GM19455 (cell line): ENCODE measurements around the gene GRM5.

ENCODE experiments used
- ATAC-seq: cut with Tn5 transposase; IDR thresholded peaks from one replicate; pipeline ENCODE4 v1.9.1; 2021; ENCODE audit not compliant: unreplicated experiment

The GRM5 gene

DNA sequence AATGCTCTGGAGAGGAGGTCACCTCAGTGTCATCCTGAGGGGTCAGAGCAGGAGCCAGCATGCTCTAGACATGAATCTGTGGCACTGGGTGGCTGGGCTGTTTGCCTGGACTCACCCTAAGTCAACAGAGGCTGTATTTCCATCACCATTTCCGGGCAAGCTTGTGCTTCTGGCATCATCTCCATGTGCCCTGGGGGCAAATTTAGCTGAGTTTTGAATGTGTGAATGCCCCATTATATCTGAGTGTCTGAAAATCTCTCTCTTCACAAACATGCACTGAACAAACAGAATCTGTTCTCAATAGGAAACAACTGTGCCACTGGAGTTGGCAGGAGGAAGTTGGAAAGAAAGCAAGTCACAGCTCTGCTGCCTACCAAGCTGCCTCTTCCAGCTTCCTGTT lies 356.2 kb downstream of the GRM5 start:
- ATAC-seq: no peak

DNA sequence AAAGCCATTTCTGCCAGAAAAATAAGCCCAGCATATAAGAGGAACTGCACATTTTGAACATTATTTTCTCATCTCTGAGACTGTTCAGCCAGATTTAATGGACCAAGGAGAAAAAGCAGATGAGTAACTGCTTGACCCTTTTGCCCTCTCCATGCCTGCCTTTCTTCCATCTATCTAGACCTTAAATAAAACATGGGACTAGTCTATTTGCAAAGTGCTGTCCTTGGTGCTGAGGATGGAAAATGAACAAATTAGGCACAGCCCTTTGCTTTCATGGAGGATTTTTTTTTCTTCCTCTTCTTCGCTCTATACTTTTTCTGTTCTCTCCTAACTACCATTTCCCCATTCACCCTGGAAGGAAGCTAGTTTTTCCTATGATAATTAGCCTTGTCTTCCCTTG lies 361.3 kb downstream of the GRM5 start:
- ATAC-seq: no peak

DNA sequence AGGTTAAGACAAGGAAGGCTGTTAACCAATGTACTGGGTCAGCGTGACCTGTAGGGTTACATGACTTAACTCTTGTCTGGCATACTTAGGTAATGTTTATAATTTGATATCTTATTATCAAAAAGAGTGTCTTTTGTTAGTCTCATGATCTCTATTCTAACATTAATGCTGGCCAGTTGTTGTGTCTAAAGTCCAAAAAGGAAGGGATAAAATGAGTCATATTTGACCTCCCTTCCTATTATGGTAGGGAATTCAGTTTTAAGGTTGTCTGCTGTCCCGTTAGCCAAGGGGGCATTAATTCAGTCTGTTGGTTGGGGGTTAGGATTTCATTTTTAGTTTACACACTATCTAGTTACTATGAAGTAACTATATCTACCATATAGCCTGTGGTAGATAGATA lies 364.0 kb downstream of the GRM5 start:
- ATAC-seq: no peak

DNA sequence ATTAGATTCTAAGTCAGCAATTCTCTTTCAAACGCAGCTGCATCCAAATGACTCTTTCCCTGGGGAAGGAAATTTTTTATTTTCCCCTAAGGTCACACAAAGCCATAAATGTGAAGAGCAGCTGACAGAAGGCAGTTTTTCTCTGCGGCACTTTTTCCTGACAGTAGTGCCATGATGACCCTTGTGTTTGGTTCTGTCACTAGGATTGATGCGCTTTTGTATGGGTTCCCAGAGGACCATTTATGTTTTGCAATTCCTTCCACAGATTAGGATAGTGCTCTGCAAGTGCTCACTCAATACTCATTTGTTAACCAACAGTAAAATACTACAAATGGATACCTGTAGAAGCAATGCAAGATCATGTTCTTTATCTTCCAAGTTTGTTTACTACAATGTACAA lies 368.6 kb downstream of the GRM5 start:
- no peak for ATAC-seq

DNA sequence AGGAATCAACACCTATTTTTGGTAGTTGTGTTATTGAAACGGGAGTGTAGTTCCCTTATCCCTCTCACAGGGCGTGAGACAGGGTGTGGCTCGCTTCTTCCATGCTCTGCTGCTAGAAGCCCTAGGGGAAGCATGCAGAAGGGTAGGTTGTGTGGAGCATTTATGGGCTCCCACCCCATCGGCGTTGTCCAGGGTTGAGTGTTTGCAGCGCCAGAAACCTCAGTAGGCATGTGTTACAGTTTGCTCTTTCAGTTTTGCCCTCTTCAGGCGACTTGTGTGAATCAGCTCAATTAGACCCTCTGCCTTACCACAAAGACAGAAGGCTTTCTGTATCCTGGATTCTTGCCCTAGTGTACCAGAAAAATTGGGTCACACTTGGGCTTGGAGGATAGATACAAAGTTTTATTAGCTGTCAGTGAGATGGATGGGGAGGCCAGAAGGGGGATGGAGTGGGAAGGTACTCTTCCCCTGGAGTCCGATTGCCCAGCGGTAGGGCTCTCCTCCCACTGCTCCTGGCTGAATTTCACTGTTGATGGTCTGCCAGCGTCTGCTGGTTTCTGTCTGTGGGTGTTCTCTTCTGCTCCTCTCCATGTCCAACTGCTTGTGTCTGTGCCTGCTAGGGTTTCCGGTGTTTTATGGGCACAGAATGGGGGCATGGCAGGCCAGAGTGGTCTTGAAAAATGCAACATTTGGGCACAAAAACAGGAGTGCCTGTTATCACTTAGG lies 369.9 kb downstream of the GRM5 start:
- ATAC-seq: no peak

DNA sequence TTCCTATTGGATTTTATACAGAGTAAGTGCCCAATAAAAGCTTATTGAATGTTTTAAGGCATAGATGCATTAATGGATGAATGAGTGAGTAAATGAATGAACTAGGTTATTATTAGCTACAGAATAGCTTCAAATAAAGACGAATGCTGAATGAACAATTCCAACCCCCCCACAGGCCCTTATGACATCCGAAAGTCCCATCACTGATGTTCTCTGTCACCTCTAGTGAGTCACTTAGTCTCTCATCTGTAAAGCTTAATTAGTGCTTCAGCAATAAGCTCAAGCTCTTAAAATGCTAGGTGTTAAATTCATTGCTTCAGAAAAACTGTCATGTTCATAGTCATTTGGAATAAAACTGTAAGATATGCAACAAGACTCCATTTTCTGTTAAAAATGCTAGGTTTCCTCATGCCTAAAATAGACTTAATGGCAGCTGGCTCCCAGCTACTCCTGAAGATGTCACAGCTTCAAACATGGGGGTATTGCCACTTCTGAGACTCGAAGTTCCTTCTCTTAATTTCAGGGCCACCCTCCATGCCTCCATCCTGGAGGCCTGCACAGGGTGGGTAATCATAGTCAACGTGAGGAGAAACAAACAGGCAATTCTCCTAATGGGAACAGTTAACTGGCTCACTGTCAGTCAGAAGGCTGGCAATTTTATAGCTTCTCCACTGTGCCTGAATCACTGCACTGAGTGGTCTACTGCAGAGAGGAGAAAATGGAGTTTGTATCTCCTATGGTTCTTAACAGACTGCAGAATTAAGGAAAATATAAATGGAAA lies 373.3 kb downstream of the GRM5 start:
- ATAC-seq: no peak

DNA sequence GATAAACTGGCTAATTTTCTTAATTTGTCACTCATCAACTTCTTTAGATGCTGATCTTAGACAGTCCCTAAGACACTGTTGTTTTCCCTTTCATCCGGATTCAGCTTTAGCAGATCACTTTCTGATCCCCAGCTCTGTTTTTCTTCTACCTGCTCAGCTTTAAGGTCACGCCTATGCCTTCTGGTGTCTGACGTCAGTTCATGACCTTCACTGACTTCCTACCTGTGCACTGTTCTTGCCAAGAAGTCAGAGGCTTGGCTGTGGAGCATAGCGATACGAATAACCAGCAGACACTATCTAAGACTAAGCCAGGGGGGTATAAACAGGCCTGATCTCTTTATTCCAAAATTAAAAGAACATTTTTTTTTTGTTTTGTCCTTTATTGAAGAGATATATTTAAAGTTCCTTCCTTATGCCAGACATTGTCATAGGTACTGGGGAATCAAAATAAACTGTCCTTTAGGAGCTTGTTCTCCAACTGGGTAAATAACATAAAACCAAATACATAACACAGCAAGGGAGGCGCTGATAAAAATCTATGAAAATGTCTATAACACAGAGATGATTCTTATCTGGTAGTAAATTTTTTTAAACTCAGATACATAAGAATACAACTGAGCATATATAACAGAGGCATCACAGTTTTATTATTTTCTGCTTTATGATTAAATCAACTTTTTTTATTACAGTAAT lies 376.1 kb downstream of the GRM5 start:
- no peak for ATAC-seq

DNA sequence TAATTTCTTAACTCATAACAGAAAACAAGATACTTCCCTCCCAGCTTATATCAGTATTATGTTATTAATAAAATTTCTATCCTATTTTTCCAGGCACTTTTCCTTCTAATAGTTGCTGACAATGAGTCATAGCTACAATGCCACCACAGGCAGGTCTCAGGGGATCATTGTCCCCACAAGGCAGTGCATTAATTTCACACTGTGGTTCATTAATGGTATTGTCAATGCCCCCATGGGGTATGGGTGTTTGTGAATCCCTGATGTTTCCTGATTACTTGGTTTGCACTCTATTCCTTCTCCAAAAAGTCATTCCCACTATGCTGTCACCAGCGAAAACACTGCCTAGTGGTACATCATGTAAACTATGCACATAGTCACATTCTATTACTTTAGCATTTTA lies 382.8 kb downstream of the GRM5 start:
- ATAC-seq: no peak

DNA sequence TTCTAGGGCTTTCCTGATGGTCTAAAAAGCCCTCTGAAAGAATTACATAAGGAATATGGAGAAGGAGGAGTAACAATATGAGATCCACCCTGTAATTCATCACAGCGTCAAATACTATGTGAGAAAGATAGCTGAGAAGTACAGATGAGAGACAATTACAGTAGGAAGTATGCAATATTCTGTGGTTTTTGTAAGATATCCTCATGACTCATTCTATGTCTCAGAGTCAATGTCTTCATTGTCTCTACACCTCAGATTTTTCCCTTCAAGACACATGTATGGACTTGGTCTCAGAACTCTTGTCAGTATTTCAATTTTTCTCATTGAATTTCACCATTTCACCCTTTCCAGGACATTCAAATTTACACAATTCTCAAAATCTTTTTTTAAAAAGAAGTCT lies 385.0 kb downstream of the GRM5 start:
- ATAC-seq: no peak

DNA sequence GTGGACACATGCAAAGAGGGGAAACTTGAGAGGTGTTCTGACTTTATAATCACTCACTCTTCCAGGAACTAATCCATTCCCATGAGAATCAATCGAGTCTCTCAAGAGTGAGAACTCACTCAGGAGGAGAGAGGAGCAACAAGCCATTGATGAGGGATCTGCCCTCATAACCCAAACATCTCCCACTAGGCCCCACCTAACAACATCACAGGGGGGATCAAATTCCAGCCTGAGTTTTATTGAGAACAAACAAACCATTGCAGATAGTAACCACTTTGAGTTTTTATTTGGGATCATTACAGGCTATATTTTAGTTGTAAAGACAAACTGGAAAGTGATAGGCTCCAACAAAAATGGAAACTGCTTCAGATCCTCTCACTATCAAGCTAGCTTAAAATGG lies 399.4 kb downstream of the GRM5 start:
- ATAC-seq: no peak

DNA sequence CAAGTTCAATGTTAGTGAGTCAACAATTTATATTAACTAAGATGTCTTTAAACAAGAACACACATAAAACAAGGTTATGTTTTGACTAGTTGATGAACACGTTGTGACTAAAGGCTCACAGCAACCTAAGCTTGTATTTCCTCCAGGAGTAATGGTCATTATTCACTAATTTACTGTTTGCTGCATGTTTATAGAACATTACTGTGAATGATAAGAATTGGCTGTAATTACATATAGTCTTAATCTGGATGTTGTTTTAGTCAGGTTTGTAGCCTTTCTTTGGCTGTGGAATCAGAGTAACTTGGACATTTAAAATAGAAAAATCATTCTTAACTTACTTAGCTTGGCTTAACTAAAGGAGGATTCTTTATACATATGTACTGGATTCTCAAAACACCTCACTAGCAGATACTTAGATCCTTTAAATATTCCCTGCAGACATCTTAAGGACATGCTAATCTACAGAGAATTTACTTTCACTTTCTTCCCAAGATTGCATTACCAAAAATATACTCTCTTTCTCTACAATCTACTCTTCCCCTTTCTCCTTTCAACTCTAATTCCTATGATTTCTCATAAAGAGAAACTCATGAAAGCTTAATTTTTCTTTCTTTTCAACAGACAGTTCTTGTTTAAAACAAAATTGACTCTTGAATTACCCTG lies 408.6 kb downstream of the GRM5 start:
- no peak for ATAC-seq

DNA sequence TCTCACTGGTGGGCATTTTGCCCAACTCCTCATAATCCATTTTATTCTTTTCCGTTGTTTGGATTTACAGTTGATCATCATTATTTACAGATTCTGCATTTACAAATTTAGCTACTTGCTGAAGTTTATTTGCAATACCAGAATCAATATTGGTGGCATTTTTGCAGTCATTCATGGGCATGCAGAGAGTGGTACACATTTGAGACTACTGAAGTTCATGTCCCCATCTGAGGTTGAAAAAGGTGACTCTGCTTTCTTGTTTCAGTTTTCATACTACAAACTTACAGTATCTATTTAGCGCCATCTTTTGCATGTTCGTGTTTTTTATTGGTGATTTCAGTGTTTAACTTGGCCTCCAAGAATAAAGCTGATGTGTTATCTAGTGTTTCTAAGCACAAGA lies 409.5 kb downstream of the GRM5 start:
- no peak for ATAC-seq

DNA sequence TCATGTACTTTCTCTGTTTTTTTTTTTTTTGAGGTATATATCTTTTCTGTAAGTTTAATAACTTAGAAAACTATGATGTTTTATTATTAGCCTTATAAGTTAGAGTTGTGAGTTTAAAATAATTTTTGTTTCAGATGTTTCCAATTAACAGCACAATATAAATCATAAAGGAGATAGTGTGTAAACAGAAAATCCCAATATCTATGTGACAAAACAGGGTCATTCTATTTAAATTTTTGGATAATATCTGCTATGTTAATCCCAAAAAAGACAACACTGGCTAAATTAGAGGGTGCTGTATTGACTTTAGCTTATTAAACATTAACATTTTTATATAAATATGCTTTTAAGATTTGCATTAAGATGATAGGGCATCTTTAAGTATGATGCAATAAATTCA lies 410.1 kb downstream of the GRM5 start:
- ATAC-seq: no peak

DNA sequence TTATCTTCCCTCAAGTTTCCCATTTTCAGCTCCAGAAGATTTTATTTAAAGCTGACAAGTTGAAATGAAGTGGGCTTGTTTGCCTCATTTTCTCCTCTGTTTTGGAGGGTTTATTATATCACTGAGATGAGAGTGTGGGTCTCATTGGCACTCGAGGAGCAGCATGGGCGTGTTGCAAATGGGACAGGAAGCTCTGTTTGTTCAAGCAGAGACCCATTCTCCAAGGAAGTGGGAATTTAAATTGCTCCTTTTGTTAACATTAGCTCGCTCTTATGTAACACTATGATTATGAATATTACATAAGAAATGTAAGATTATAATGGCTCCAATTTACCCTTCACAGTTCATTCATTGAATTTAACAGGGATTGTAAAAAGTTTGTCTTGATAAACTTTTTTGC lies 410.6 kb downstream of the GRM5 start:
- ATAC-seq: no peak

DNA sequence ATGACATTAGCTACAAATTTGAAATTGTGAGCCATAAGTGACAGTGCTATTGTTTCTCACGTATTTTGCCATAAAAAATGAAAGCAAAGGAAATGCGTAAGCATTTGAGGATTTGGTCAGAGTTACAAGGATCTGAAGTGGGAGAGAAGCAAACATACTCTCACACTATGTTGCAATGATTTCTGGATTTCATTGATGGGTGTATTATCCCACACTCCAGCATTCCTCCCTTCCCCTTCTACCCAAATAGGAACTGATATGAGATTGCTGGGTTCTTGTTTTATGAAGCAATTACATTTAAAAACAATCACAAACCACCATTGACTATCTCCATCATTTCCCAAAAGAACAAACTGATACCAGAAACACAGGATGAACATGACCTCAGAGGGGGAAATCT lies 414.2 kb downstream of the GRM5 start:
- ATAC-seq: no peak

DNA sequence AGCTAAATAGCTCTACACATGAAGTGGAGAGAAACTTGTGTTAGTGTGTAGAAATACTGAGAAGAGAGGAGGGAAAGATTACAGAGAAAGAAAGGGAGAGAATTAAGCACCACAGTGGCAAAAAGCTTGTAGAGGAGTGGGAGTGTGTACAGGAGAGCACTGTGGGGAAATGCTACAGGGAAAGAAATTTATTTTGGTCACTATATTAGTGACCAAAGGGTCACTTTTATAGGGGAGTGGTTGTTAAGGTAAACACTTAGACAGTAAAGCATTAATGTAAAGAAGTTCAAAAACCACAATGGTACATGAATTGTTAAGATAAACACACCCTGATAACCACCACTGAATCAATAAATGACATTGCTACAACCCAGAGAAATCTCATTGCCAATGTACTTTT lies 421.1 kb downstream of the GRM5 start:
- ATAC-seq: no peak

DNA sequence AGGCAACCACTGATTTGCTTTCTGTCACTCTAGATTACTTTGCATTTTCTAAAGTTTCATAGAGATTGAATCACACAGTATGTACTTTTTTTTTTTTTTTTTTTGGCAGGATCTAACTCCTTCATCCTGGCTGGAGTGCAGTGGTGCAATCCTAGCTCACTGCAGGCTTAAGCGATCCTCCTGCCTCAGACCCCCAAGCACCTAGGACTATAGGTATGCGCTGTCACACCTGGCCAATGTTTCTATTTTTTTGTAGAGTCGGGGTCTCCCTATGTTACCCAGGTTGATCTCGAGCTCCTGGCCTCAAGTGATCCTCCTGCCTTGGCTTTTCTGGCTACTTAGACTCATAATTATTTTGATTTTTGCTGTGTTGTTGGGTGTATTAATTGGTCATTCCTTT lies 433.6 kb downstream of the GRM5 start:
- no peak for ATAC-seq

DNA sequence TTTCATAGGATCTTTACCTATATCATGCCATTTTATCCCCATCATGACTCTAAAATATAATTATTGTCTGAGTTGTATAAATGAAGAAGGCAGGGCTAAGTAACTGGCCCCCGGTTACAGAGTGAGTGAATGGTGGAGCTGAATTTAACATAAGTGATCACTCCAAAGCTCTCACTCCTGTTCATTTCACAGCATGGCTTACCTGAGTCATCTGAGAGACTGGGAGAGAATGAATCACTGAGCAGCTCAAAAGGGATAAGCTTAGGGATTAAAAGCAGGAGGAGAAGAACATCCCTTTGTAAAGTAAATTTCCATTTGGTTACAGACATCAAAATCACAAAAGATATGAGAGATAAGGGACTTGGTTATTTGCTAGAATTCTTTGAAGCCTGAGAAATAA lies 434.3 kb downstream of the GRM5 start:
- ATAC-seq: no peak

DNA sequence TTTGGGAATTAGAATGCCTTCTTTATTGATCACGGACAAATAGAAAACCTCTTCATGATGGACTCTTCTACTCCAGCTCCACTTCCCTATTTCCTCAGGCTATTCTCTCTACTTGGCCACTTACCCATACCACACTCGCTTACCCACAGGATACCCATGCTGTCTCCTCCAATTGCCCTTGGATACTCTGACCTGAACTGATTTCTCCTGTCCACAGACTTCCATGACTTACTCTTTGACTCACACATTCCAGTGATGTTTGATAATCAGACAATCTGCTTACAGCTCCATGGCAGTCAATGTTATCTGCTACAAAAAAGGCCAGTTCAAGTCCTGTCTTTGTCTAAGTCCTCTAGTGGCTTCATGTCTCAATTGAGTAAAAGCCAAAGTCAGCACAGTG lies 436.3 kb downstream of the GRM5 start:
- ATAC-seq: no peak

DNA sequence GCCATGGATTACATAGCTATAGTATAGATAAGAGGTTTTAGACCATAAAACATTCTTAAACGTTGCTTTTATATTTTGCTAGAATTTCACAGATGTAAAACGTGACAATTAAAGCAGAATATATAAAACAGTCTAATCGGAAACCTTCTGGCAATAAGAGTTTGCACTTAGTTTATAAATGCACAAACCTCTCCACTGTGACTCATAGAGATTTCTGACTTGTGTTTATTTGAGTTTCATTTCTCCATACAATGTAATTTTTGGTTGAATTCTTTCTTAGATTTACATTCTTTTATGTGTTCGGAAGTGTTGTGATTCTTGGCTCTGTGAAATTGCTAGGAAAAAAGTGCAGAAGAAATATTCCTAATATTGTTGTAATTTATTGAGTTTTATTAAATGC lies 439.6 kb downstream of the GRM5 start:
- ATAC-seq: no peak

DNA sequence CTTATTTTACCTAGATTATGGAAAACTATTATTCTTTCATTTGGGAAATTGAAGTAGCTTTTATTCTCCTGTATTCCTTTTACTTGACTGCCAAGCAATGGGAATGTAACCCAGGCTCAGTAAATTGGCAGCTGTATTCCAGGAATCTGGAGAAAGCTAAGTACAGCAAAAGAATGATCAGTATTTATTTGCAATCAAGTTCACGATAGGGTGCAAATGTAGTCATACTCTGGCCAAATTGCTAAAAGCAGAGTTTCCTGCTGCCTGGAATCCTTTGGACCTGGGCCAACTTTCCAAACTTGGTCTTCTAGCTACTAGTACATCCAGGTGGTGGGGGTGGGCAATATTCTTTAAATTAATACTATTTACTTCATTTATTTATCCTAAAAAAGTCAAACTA lies 442.3 kb downstream of the GRM5 start:
- no peak for ATAC-seq
